ENCODE data around the gene ACTL8.

DNA sequence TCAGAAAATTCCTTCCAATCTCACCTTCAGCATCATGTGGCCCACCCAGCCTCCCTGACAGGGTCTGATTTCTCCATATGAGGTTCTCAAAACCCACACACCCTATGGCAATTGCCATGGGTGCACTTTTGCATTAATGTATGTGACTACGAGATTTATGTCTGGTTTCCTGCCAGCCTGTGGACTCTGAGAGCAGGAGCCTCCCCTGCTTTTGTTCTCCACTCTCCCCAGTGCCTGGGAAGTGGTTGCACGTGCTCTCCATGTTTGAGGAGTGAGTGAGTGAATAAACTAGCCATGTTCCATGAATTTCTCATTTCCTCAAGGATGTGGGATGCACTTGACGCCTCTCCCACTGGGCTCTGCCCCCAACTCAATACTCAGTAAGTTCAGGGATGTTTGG is 91.2 kb downstream of the ACTL8 start:
- TF ChIP-seq POLR2A (IDR thresholded peaks at IDR 0.05) (no peak), POLR2AphosphoS5 (IDR thresholded peaks at IDR 0.05) (no peak)
- TF ChIP-seq, protein P1, sequence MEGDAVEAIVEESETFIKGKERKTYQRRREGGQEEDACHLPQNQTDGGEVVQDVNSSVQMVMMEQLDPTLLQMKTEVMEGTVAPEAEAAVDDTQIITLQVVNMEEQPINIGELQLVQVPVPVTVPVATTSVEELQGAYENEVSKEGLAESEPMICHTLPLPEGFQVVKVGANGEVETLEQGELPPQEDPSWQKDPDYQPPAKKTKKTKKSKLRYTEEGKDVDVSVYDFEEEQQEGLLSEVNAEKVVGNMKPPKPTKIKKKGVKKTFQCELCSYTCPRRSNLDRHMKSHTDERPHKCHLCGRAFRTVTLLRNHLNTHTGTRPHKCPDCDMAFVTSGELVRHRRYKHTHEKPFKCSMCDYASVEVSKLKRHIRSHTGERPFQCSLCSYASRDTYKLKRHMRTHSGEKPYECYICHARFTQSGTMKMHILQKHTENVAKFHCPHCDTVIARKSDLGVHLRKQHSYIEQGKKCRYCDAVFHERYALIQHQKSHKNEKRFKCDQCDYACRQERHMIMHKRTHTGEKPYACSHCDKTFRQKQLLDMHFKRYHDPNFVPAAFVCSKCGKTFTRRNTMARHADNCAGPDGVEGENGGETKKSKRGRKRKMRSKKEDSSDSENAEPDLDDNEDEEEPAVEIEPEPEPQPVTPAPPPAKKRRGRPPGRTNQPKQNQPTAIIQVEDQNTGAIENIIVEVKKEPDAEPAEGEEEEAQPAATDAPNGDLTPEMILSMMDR (IDR thresholded peaks at IDR 0.05 in 8 of 11, conservative IDR thresholded peaks at IDR 0.05 in 3 of 11) = no peak
